H1 (cell line): ENCODE data around the gene RAB35. TPM values are rescaled to one million over a fixed set of nuclear protein-coding genes. Genes with fewer than 3 reads are reported as not detected.

Experiments
- CTCF ChIA-PET: fragments of 300-600 bp; sonication (Branson Sonifier 250); formaldehyde crosslinking; loops from one replicate; lab custom pipeline; 2021; ENCODE audit not compliant: partially characterized antibody; lab: Charles Lee
- POLR2A ChIA-PET: fragments of 300-600 bp; sonication (Branson Sonifier 250); formaldehyde crosslinking; loops from one replicate; lab custom pipeline; 2021; ENCODE audit warnings: inconsistent platforms; ENCODE audit not compliant: partially characterized antibody; lab: Charles Lee
- DNase-seq, 2 experiments: peaks; one replicate each; pipeline versions ENCODE4 v3.0.0 to v3.0.0-alpha.2; 2010 to 2022; ENCODE audit warnings: low spot score in 2 of 2, low read depth in 1 of 2, mixed read lengths in 1 of 2
- FAIRE-seq: peaks from 2 replicates; lab custom pipeline; 2011; peaks lifted over from hg19 to GRCh38; lab: Jason Lieb, UNC
- H2AFZ ChIP-seq: 2 replicates; pipeline ENCODE4 v1.8.1; 2012; ENCODE audit warnings: low read length, inconsistent platforms
- H2AK5ac ChIP-seq: 2 replicates; pipeline ENCODE4 v1.6.1; 2013; ENCODE audit warnings: low read depth, low read length
- H2BK120ac ChIP-seq: replicated peaks from 2 replicates; pipeline ENCODE3; 2013; ENCODE audit warnings: low read depth, low read length, inconsistent platforms
- H2BK12ac ChIP-seq: 2 replicates; pipeline ENCODE4 v1.6.1; 2013; ENCODE audit warnings: low read depth, low read length
- H2BK15ac ChIP-seq: 2 replicates; pipeline ENCODE4 v1.6.1; 2013; ENCODE audit warnings: low read length
- H2BK20ac ChIP-seq: 2 replicates; pipeline ENCODE4 v1.6.1; 2013; ENCODE audit warnings: low read length
- H2BK5ac ChIP-seq: 2 replicates; pipeline ENCODE4 v1.6.1; 2013; ENCODE audit warnings: low read depth, low read length
- H3K14ac ChIP-seq: 2 replicates; pipeline ENCODE4 v1.6.1; 2013; ENCODE audit warnings: inconsistent platforms; ENCODE audit not compliant: insufficient read length
- H3K18ac ChIP-seq: 2 replicates; pipeline ENCODE4 v1.6.1; 2013; ENCODE audit warnings: low read length; ENCODE audit errors: extremely low read depth
- H3K23ac ChIP-seq: 2 replicates; pipeline ENCODE4 v1.6.1; 2013; ENCODE audit warnings: inconsistent platforms; ENCODE audit not compliant: insufficient read length
- H3K23me2 ChIP-seq: 2 replicates; pipeline ENCODE4 v1.6.1; 2013; ENCODE audit warnings: low read depth, low read length
- H3K27ac ChIP-seq: 2 replicates; pipeline ENCODE4 v1.6.1; 2011; ENCODE audit warnings: low read depth, low read length, inconsistent platforms
- H3K27me3 ChIP-seq, 4 experiments: replicated peaks in 1 of 4; 1 replicate in 1 of 4; 2 replicates in 3 of 4; pipeline versions ENCODE4 v1.6.1 to v1.8.1; 2011 to 2013; ENCODE audit warnings: low read length in 3 of 4, mild to moderate bottlenecking in 3 of 4, inconsistent platforms in 2 of 4, mixed read lengths in 2 of 4, moderate library complexity in 1 of 4; ENCODE audit not compliant: control insufficient read depth in 3 of 4, insufficient read depth in 3 of 4; ENCODE audit errors: extremely low read depth in 1 of 4
- H3K36me3 ChIP-seq, 4 experiments: 2 replicates each; pipeline versions ENCODE4 v1.6.1 to v1.8.1; 2011 to 2013; ENCODE audit warnings: mild to moderate bottlenecking in 4 of 4, low read length in 3 of 4, moderate library complexity in 2 of 4, control low read depth in 1 of 4, inconsistent platforms in 1 of 4; ENCODE audit not compliant: insufficient read depth in 4 of 4, control insufficient read depth in 2 of 4
- H3K4ac ChIP-seq: replicated peaks from 2 replicates; pipeline ENCODE3; 2013; ENCODE audit warnings: low read length, low read depth, mixed read lengths, inconsistent platforms; ENCODE audit not compliant: insufficient read length
- H3K4me1 ChIP-seq, 4 experiments: replicated peaks in 1 of 4; 1 replicate in 1 of 4; 2 replicates in 3 of 4; pipeline versions ENCODE4 v1.6.1 to v1.8.1; 2011 to 2013; ENCODE audit warnings: low read length in 3 of 4, inconsistent platforms in 2 of 4, mixed read lengths in 1 of 4; ENCODE audit not compliant: insufficient read depth in 4 of 4, control insufficient read depth in 3 of 4
- H3K4me2 ChIP-seq, 2 experiments: 2 replicates each; pipeline versions ENCODE4 v1.6.1 to v1.8.1; 2011 to 2013; ENCODE audit warnings: low read depth in 2 of 2, low read length in 2 of 2, control low read depth in 1 of 2, inconsistent platforms in 1 of 2, mild to moderate bottlenecking in 1 of 2; ENCODE audit not compliant: insufficient read depth in 1 of 2
- H3K4me3 ChIP-seq, 4 experiments: fragments of 200-600, 300-600 bp in 1 of 4; sonication (generic), shearing (Covaris generic), sonication (Bioruptor Twin) in 1 of 4; 2 replicates each; pipeline versions ENCODE4 v1.5.1 to v1.8.1; 2011 to 2016; ENCODE audit warnings: low read length in 4 of 4, low read depth in 3 of 4, control low read depth in 2 of 4, inconsistent platforms in 2 of 4, mild to moderate bottlenecking in 2 of 4, mixed read lengths in 1 of 4, moderate library complexity in 1 of 4; ENCODE audit not compliant: insufficient read depth in 2 of 4; ENCODE audit errors: extremely low read depth in 1 of 4
- H3K56ac ChIP-seq: replicated peaks from 2 replicates; pipeline ENCODE3; 2013; ENCODE audit warnings: low read depth, mild to moderate bottlenecking, mixed read lengths, low read length, inconsistent platforms; ENCODE audit not compliant: insufficient read length
- H3K79me1 ChIP-seq: 2 replicates; pipeline ENCODE4 v1.6.1; 2013; ENCODE audit warnings: low read depth, low read length, control low read depth
- H3K79me2 ChIP-seq, 2 experiments: 2 replicates each; pipeline versions ENCODE4 v1.6.1 to v1.8.1; 2012 to 2013; ENCODE audit warnings: low read length in 2 of 2, mild to moderate bottlenecking in 2 of 2, inconsistent platforms in 1 of 2; ENCODE audit not compliant: insufficient read depth in 2 of 2, control insufficient read depth in 1 of 2
- H3K9ac ChIP-seq, 4 experiments: replicated peaks in 1 of 4; 1 replicate in 1 of 4; 2 replicates in 3 of 4; pipeline versions ENCODE4 v1.6.1 to v1.8.1; 2011 to 2013; ENCODE audit warnings: low read depth in 3 of 4, low read length in 3 of 4, control low read depth in 2 of 4, mild to moderate bottlenecking in 2 of 4, moderate library complexity in 2 of 4, inconsistent platforms in 1 of 4; ENCODE audit errors: extremely low read depth in 1 of 4
- H3K9me3 ChIP-seq, 2 experiments: 2 replicates each; pipeline versions ENCODE4 v1.6.1 to v1.8.1; 2012 to 2013; ENCODE audit warnings: mild to moderate bottlenecking in 2 of 2, moderate library complexity in 2 of 2, control low read depth in 1 of 2, inconsistent platforms in 1 of 2, low read depth in 1 of 2, low read length in 1 of 2, mixed read lengths in 1 of 2; ENCODE audit not compliant: insufficient read depth in 2 of 2
- H4K20me1 ChIP-seq, 2 experiments: replicated peaks in 1 of 2; 2 replicates each; pipeline versions ENCODE3 to v1.8.1; 2011 to 2013; ENCODE audit warnings: inconsistent platforms in 2 of 2, low read length in 2 of 2, mild to moderate bottlenecking in 1 of 2; ENCODE audit not compliant: insufficient read depth in 2 of 2, control insufficient read depth in 1 of 2
- H4K5ac ChIP-seq: 2 replicates; pipeline ENCODE4 v1.6.1; 2013; ENCODE audit warnings: low read length, low read depth, mixed read lengths, inconsistent platforms; ENCODE audit not compliant: insufficient read length
- H4K8ac ChIP-seq: 2 replicates; pipeline ENCODE4 v1.8.0; 2013; ENCODE audit warnings: mild to moderate bottlenecking, moderate library complexity, low read length, inconsistent platforms; ENCODE audit not compliant: insufficient read depth; ENCODE audit errors: extremely low read depth
- H4K91ac ChIP-seq: replicated peaks from 2 replicates; pipeline ENCODE3; 2013; ENCODE audit warnings: low read length, mixed read lengths, inconsistent platforms; ENCODE audit not compliant: insufficient read length
- CBX8 ChIP-seq: fragments of 300-800, 300-1000 bp; sonication (generic); IDR thresholded peaks from 2 replicates; pipeline ENCODE4 v1.7.1; 2016; ENCODE audit warnings: low read depth, low read length, borderline replicate concordance
- CHD2 ChIP-seq: IDR thresholded peaks from 2 replicates; pipeline ENCODE4 v1.6.1; 2012; ENCODE audit warnings: low read length, improper control_type of control experiment
- EZH2 ChIP-seq: fragments of 200-600 bp; sonication (generic); IDR thresholded peaks from 2 replicates; pipeline ENCODE4 v1.7.1; 2012; ENCODE audit warnings: low read depth, mild to moderate bottlenecking, moderate library complexity, low read length, inconsistent platforms; ENCODE audit not compliant: severe bottlenecking
- GABPA ChIP-seq: IDR thresholded peaks from 2 replicates; pipeline ENCODE4 v1.6.1; 2011; ENCODE audit warnings: mild to moderate bottlenecking, low read length, moderate library complexity, borderline replicate concordance; ENCODE audit not compliant: insufficient read depth
- JUND ChIP-seq: IDR thresholded peaks from 2 replicates; pipeline ENCODE4 v1.6.1; 2011; ENCODE audit warnings: mild to moderate bottlenecking, improper control_type of control experiment, low read length
- PHF8 ChIP-seq: fragments of 200-600 bp; sonication (generic); conservative IDR thresholded peaks from 2 replicates; pipeline ENCODE4 v1.7.1; 2012; ENCODE audit warnings: low read depth, mild to moderate bottlenecking, inconsistent platforms, low read length, moderate library complexity
- RFX5 ChIP-seq: IDR thresholded peaks from 2 replicates; pipeline ENCODE4 v1.6.1; 2011; ENCODE audit warnings: low read depth, low read length, improper control_type of control experiment, borderline replicate concordance
- RXRA ChIP-seq: IDR thresholded peaks from 2 replicates; pipeline ENCODE4 v1.6.1; 2011; ENCODE audit warnings: low read depth, mild to moderate bottlenecking, low read length, moderate library complexity; ENCODE audit not compliant: insufficient read depth
- SAP30 ChIP-seq: fragments of 300-600 bp; sonication (generic); IDR thresholded peaks from 2 replicates; pipeline ENCODE4 v1.7.1; 2012; ENCODE audit warnings: low read length, moderate library complexity, mild to moderate bottlenecking, inconsistent platforms; ENCODE audit not compliant: insufficient read depth, insufficient replicate concordance
- SIRT6 ChIP-seq: IDR thresholded peaks from one replicate; pipeline ENCODE4 v1.7.1; 2012; ENCODE audit warnings: low read length, inconsistent platforms
- SP4 ChIP-seq: IDR thresholded peaks from 2 replicates; pipeline ENCODE4 v1.6.1; 2012; ENCODE audit warnings: low read length, inconsistent platforms
- SUZ12 ChIP-seq: fragments of 200-600 bp; sonication (generic); IDR thresholded peaks from 2 replicates; pipeline ENCODE4 v1.6.1; 2012; ENCODE audit warnings: mild to moderate bottlenecking, inconsistent platforms, low read length, moderate library complexity, mixed read lengths
- TBP ChIP-seq: IDR thresholded peaks from 2 replicates; pipeline ENCODE4 v1.6.1; 2011; ENCODE audit warnings: low read depth, low read length, improper control_type of control experiment
- WGBS, 2 experiments: shearing (Covaris generic) in 1 of 2; methylation state at CpG; one replicate each; pipeline versions ENCODE4 v1.1.6 to v1.1.7; 2013 to 2015; ENCODE audit warnings: low lambda C conversion rate in 2 of 2, mixed read lengths in 2 of 2, inconsistent platforms in 1 of 2, low coverage in 1 of 2, missing lambda C conversion rate in 1 of 2; ENCODE audit not compliant: insufficient replicate concordance in 2 of 2, insufficient coverage in 1 of 2, insufficient read length in 1 of 2; ENCODE audit errors: extremely low coverage in 1 of 2, missing lambda C conversion rate in 1 of 2; 5-methylcytosine and 5-hydroxymethylcytosine counted together
- polyA plus RNA-seq, 7 experiments: library from polyadenylated mRNA; depleted of rRNA in 3 of 7; stranded (reverse) in 5 of 7; unstranded in 2 of 7; fragments of >200 nt in 5 of 7; fragments of 200-250 nt in 2 of 7; gene quantifications; 1 replicate in 5 of 7; 2 replicates in 1 of 7; 4 replicates in 1 of 7; pipeline versions ENCODE4 v1.2.1 to v1.2.3, GENCODE V29; 2011 to 2013; ENCODE audit warnings: missing spikeins in 2 of 7, mixed read lengths in 2 of 7
- total RNA-seq: library from RNA; stranded (reverse); fragmentation: NEBNext Ultra II Directional; extraction: Animal tissue kit (Norgen Biotek cat#: 25700); gene quantifications from 2 replicates; pipeline ENCODE4 v1.2.1, GENCODE V29; 2021

Gene RAB35
- total and polyA plus RNA-seq, 2 of the 8 experiments (the other 6 are each of a cell fraction or from before 2014, with no cell fraction given), result 33.4 to 39.0 TPM

DNA sequence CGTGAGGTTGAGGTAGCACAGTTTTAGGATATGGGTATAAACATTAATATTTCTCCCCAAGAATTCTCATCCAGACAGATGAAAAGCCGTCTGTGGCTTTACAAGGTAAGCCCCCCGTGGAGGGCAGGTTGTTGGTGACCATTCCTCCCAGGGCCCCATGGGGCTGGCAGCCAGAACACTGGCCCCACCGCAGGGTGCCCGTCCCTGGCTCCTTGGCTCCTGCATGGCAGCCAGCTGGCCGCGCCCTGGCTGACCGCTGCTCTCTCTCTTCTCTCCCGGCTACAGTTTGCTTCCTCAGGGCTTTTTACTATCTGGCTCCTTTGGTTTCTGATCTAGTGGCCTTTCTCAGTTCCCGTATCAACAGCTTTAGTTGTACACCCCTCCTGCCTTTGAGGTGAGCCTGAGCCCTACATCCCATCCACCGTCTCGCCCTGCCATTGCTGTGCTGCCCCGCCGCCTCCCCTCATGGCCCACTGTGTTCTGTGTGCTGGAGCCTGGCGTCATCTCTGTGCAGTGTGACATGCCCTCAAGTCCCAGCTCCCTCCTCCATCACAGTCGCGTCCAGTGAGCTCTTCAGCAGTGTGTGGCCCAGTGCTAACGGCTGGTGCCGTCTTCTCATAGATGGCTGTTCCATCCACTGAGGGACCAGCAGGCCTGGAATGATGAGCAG is 25.8 kb downstream of the RAB35 start:
- Histone ChIP-seq H4K5ac (no peak overlapping the region), H2BK15ac (no peak overlapping the region), H3K4me3 (no peak overlapping the region), H3K9ac (no peak overlapping the region; a peak in 1 of 7 replicates), H3K4me1 (peaks cover 9 to 50% (median 37%) of the 10 kb centered on the region in 4 experiments), H2BK120ac (no peak overlapping the region), H3K9me3 (no peaks in the 10 kb centered on the region), H4K20me1 (peaks cover 0 to 4% of the 10 kb centered on the region in 2 experiments), H3K56ac (no peak overlapping the region), H2AK5ac (no peak overlapping the region), H3K14ac (no peak overlapping the region), H3K27me3 (no peaks in the 10 kb centered on the region), H3K18ac (no peak overlapping the region), H2BK20ac (0 out of 2 replicates have a peak overlapping the region, but pooled peaks have one; percentile 48), H3K4me2 (no peak overlapping the region), H2BK12ac (no peak overlapping the region), H3K23ac (no peak overlapping the region), H2AFZ (no peak overlapping the region), H4K91ac (peak overlapping the region; percentile 66), H3K4ac (no peak overlapping the region), H3K36me3 (no peaks in the 10 kb centered on the region; a peak in 1 of 8 replicates), H3K79me2 (no peaks in the 10 kb centered on the region), H4K8ac (no peak overlapping the region), H2BK5ac (peak overlapping the region; percentile 66), H3K79me1 (no peaks in the 10 kb centered on the region), H3K27ac (no peak overlapping the region), H3K23me2 (peaks cover 3% of the 10 kb centered on the region; the same call in 1 of the 2 replicates)
- 90% methylated on average over 19 of the region's 19 CpGs; no CpG with 5 or more reads in 1 of the 2 experiments for WGBS, 2 experiments
- CTCF ChIA-PET, result interaction anchor here (0.5 to 2.1 kb wide), 4 partner anchors 11 to 135 kb away, joined by 3 to 4 read pairs (median 4); partner anchors contain the start of gene RAB35
- POLR2A ChIA-PET, result interaction anchor here (0.6 to 11.7 kb wide), 6 partner anchors 10 to 112 kb away, joined by 3 to 96 read pairs (median 8); partner anchors contain the start of genes BICDL1, RAB35 and RPLP0
- FAIRE-seq, result no peak
- DNase-seq, result no peak
- TF ChIP-seq SUZ12 (no peak), SIRT6 (no peak), RFX5 (no peak), RXRA (no peak), TBP (no peak), EZH2 (no peak), GABPA (no peak), CBX8 (no peak), SP4 (no peak), PHF8 (no peak), CHD2 (no peak), JUND (no peak), SAP30 (no peak)
